ENCODE measurements around the gene PIWIL1. TPM values are rescaled to one million over a fixed set of nuclear protein-coding genes. Genes with fewer than 3 reads are reported as not detected.

The PIWIL1 gene
- total and polyA plus RNA-seq, 2 donors from 2014 or later, result 0.15 to 0.31 TPM

- H3K4me1 ChIP-seq (ENCODE audit: control insufficient read depth in 2 of 3, insufficient read depth in 2 of 3, low read depth in 1 of 3, low read length in 3 of 3), result no peaks in the 10 kb centered on the region
- H3K9ac ChIP-seq (ENCODE audit: low read length in 3 of 3), result no peak overlapping the region
- FAIRE-seq, result no peak
- no peaks in the 10 kb centered on the region for H3K27me3 ChIP-seq (ENCODE audit: control insufficient read depth, insufficient read depth, low read length)
- no peaks in the 10 kb centered on the region for H3K36me3 ChIP-seq (ENCODE audit: control insufficient read depth in 2 of 3, insufficient read depth in 3 of 3, low read length in 3 of 3)
- no peak for TF ChIP-seq CTCF (IDR thresholded peaks at IDR 0.05; ENCODE audit: borderline replicate concordance, extremely low read depth, insufficient read depth)
- intact Hi-C loops (cut with DNase I), result no loop called here
- peaks cover 0 to 13% (median 0%) of the 10 kb centered on the region in 3 donors for H3K9me3 ChIP-seq (ENCODE audit: control insufficient read depth in 2 of 3, insufficient read depth in 1 of 3, low read length in 3 of 3)
- DNase-seq, result no peak
- no peak overlapping the region for H3K4me3 ChIP-seq (ENCODE audit: low read length in 3 of 3)
- no peak overlapping the region for H3K27ac ChIP-seq (ENCODE audit: low read depth in 2 of 2, low read length in 2 of 2)
Observed at GRCh38 chr12:130290114-130290513, 47.6 kb upstream of the PIWIL1 start.

- Histone ChIP-seq H3K27ac (ENCODE audit: low read depth in 2 of 2, low read length in 2 of 2) (no peak overlapping the region), H3K4me1 (ENCODE audit: control insufficient read depth in 2 of 3, insufficient read depth in 2 of 3, low read depth in 1 of 3, low read length in 3 of 3) (peaks cover 0 to 4% (median 0%) of the 10 kb centered on the region in 3 donors), H3K27me3 (ENCODE audit: control insufficient read depth, insufficient read depth, low read length) (no peaks in the 10 kb centered on the region), H3K36me3 (ENCODE audit: control insufficient read depth in 2 of 3, insufficient read depth in 3 of 3, low read length in 3 of 3) (no peaks in the 10 kb centered on the region), H3K9me3 (ENCODE audit: control insufficient read depth in 2 of 3, insufficient read depth in 1 of 3, low read length in 3 of 3) (peaks cover 0 to 4% (median 1%) of the 10 kb centered on the region in 3 donors), H3K9ac (ENCODE audit: low read length in 3 of 3) (no peak overlapping the region), H3K4me3 (ENCODE audit: low read length in 3 of 3) (no peak overlapping the region)
- intact Hi-C loops (cut with DNase I), result no loop called here
- no peak for TF ChIP-seq CTCF (IDR thresholded peaks at IDR 0.05; ENCODE audit: borderline replicate concordance, extremely low read depth, insufficient read depth)
- FAIRE-seq (no peak), DNase-seq (no peak)
Observed at GRCh38 chr12:130298322-130299021, 39.2 kb upstream of the PIWIL1 start.

- Histone ChIP-seq H3K9me3 (ENCODE audit: control insufficient read depth in 2 of 3, insufficient read depth in 1 of 3, low read length in 3 of 3) (peaks cover 0 to 4% (median 0%) of the 10 kb centered on the region in 3 donors), H3K4me1 (ENCODE audit: control insufficient read depth in 2 of 3, insufficient read depth in 2 of 3, low read depth in 1 of 3, low read length in 3 of 3) (peaks cover 0 to 4% (median 0%) of the 10 kb centered on the region in 3 donors), H3K36me3 (ENCODE audit: control insufficient read depth in 2 of 3, insufficient read depth in 3 of 3, low read length in 3 of 3) (no peaks in the 10 kb centered on the region), H3K9ac (ENCODE audit: low read length in 3 of 3) (no peak overlapping the region), H3K27ac (ENCODE audit: low read depth in 2 of 2, low read length in 2 of 2) (no peak overlapping the region), H3K27me3 (ENCODE audit: control insufficient read depth, insufficient read depth, low read length) (no peaks in the 10 kb centered on the region), H3K4me3 (ENCODE audit: low read length in 3 of 3) (no peak overlapping the region)
- FAIRE-seq (no peak), DNase-seq (no peak)
- intact Hi-C loops (cut with DNase I), result no loop called here
- TF ChIP-seq CTCF (IDR thresholded peaks at IDR 0.05; ENCODE audit: borderline replicate concordance, extremely low read depth, insufficient read depth), result no peak
Observed at GRCh38 chr12:130299574-130299973, 38.1 kb upstream of the PIWIL1 start.
